Brain microvascular endothelial cell (primary cell): ENCODE results near the gene FRMD4B.

Experiments used
- DNase-seq: peaks from one replicate; pipeline ENCODE4 v3.0.0-alpha.2; 2020
- H3K27ac ChIP-seq: fragments of 250-450 bp; sonication (Bioruptor Pico); 2 replicates; pipeline ENCODE4 v1.5.1; 2020; ENCODE audit warnings: mild to moderate bottlenecking, moderate library complexity
- H3K27me3 ChIP-seq: fragments of 250-450 bp; sonication (Bioruptor Pico); replicated peaks from 2 replicates; pipeline ENCODE4 v1.5.1; 2020; ENCODE audit warnings: mild to moderate bottlenecking
- H3K36me3 ChIP-seq: fragments of 250-450 bp; sonication (Bioruptor Pico); replicated peaks from 2 replicates; pipeline ENCODE4 v1.5.1; 2020; ENCODE audit warnings: mild to moderate bottlenecking
- H3K4me3 ChIP-seq: 2 replicates; pipeline ENCODE4 v1.5.1; 2011; ENCODE audit warnings: low read depth, mild to moderate bottlenecking, control low read depth, low read length, moderate library complexity
- in situ Hi-C: cut with HindIII; loops from 2 replicates; pipeline ENCODE4 v1.10.0; 2017; ENCODE audit warnings: low sequenced_read_pairs, low pct_ligation_motif_present
- TF ChIP-seq, protein P1 (sequence below): IDR thresholded peaks from 2 replicates; pipeline ENCODE4 v1.5.1; 2011; ENCODE audit warnings: low read depth, mild to moderate bottlenecking, moderate library complexity, low read length, control low read depth, inconsistent platforms; ENCODE audit errors: missing control alignments

Gene FRMD4B

DNA sequence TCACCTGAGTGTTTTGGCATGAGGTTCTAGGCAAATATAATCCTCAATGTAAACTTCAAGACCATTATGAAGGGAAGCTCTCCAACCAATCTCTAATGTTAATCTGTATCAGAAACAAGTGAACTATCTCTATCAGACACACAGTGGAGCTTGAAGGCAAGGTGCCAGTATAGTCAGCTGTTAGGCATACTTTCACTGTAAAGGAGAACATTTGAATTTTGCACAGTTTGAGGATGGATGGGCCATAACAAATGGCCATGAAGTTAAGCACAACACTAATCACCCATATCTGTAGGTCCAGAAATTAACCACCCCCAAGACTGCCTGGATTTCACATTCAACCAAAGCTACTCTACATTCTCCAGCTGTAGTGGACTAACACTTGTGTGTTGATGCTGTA is 194.4 kb downstream of the FRMD4B start:
- H3K36me3 ChIP-seq: no peaks in the 10 kb centered on the region
- H3K27ac ChIP-seq: no peak overlapping the region
- DNase-seq: no peak
- in situ Hi-C loops: no loop called here
- TF ChIP-seq, protein P1, sequence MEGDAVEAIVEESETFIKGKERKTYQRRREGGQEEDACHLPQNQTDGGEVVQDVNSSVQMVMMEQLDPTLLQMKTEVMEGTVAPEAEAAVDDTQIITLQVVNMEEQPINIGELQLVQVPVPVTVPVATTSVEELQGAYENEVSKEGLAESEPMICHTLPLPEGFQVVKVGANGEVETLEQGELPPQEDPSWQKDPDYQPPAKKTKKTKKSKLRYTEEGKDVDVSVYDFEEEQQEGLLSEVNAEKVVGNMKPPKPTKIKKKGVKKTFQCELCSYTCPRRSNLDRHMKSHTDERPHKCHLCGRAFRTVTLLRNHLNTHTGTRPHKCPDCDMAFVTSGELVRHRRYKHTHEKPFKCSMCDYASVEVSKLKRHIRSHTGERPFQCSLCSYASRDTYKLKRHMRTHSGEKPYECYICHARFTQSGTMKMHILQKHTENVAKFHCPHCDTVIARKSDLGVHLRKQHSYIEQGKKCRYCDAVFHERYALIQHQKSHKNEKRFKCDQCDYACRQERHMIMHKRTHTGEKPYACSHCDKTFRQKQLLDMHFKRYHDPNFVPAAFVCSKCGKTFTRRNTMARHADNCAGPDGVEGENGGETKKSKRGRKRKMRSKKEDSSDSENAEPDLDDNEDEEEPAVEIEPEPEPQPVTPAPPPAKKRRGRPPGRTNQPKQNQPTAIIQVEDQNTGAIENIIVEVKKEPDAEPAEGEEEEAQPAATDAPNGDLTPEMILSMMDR: no peak
- H3K4me3 ChIP-seq: no peak overlapping the region
- H3K27me3 ChIP-seq: no peaks in the 10 kb centered on the region

DNA sequence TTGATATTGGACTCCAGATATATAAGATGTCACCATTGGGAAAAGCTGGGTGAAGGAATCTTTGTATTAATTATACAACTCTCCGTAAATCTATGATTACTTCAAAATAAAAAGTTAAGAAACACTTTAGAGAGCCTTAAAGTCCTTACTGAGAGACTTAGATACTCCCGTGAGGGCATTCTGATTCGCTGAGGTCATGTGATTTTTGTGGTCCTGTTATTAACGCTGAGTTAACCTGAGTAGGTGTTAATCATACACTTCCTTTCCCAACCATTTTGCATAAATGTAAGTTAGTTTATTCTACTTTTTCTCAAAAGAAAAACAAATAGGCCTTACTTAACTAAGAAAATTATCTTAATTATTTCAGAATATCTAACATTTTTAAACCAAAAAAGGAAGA is 196.4 kb downstream of the FRMD4B start:
- TF ChIP-seq, protein P1: no peak
- no peak for DNase-seq
- in situ Hi-C loops: no loop called here
- Histone ChIP-seq H3K4me3 (no peak overlapping the region), H3K27ac (no peak overlapping the region), H3K27me3 (no peaks in the 10 kb centered on the region), H3K36me3 (no peaks in the 10 kb centered on the region)

DNA sequence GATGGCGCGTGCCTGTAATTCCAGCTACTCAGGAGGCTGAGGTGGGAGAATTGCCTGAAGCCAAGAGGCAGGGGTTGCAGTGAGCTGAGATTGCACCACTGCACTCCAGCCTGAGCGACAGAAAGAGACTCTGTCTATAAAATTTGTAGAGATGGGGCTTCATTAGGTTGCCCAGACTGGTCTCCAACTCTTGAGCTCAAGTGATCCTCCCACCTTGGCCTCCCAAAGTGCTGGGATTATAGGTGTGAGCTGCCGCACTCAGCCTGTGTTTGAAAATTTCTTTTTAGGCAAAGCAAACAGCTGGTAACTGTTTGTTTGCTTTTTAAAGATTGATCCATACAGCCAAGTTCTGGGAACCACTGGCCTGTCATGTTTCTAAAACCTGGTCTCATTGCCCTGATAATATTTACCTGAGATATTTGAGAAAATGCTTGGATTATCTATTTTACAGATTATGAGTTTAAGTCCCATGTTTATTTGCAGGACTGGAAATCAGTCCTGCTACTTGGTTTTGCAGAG is 199.3 kb downstream of the FRMD4B start:
- DNase-seq: no peak
- Histone ChIP-seq H3K4me3 (no peak overlapping the region), H3K27ac (no peak overlapping the region), H3K27me3 (no peaks in the 10 kb centered on the region), H3K36me3 (no peaks in the 10 kb centered on the region)
- TF ChIP-seq, protein P1: no peak
- in situ Hi-C loops: no loop called here

DNA sequence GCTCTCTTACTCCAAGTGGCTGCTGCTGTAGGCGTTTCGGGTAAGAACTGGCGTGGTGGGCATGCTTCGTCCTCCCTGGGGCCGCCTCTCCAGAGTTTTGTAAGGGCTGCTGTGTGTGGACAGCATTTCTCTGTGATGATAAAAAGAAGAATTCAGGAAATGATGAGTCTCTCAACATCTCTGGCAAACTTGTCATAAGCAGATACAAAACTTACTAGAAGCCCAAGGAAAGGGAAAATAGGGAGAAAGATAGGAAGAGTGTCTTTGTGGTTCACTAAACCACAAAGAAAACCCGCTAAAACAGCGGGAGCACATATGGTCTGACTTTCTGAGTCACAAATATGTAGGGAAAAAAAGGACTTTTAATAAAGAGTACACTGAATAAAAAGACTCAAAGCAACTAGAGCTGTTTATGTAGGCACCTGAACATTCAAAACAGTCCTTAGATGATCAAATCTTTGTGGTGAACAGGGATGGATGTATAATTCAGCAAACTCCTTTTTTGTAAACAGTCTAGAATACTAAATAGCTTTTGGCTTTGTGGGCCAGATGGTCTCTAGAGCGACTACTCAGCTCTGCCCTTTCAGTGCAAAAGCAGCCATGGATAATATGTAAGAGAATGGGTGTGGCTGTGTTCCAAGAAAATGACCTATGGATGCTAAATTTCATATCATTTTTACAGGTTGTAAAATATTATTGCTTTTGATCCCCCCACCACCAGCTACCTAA is 203.1 kb downstream of the FRMD4B start:
- H3K27ac ChIP-seq: peak overlapping the region; percentile 87
- in situ Hi-C loops: no loop called here
- peak; percentile 92 for DNase-seq
- no peaks in the 10 kb centered on the region for H3K36me3 ChIP-seq
- no peaks in the 10 kb centered on the region for H3K27me3 ChIP-seq
- H3K4me3 ChIP-seq: peak overlapping the region; percentile 1
- TF ChIP-seq, protein P1: no peak

DNA sequence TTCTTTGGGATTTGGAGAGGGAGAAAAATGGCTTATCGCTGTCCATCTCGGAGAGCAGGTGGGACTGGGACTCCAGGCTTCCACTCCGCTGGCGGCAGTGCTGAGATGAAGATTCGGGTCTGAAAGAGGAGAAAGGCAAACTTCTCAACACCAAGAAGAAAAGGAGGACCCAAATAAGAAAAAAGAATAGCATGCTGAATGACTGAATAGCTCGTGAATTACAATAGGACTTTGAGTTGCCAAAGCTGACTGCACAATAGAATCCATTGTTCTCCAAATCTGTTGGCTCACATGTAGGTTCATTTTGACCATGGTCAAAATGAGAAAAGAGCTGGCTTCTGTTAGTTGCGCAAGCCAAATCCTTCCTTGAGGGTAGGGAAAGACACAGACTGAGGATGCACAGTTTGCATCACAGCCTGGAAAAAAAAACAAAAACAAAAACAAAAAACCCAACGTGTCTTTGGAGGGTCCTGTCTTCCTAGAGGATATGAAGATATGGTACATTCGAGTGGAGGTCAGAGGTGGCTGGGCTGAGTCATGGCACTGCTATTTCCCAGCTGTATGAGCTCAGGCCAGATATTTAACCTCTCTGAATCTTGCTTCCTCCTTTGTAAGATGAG is 204.2 kb downstream of the FRMD4B start:
- Histone ChIP-seq H3K27ac (peak overlapping the region; percentile 87), H3K27me3 (no peaks in the 10 kb centered on the region)
- TF ChIP-seq, protein P1: no peak

More for the DNA sequence above, 204.2 kb downstream of the FRMD4B start:
- DNase-seq: peak; percentile 85
- in situ Hi-C loops: no loop called here
- H3K4me3 ChIP-seq: no peak overlapping the region
- no peaks in the 10 kb centered on the region for H3K36me3 ChIP-seq
